NOMO-1 (cell line): Measurements from ENCODE around the gene AGBL4.
"Not testable (repeated sequence)": the region's sequence is repeated elsewhere in the genome, so short reads cannot be mapped to it uniquely, and the experiment has no call there.

Experiments
- DNase-seq, 2 experiments: peaks; one replicate each; lab custom pipeline; 2025; ENCODE audit not compliant: unreplicated experiment in 2 of 2; lab: John Stamatoyannopoulos, UW

AGBL4 gene

GRCh38 chr1:49319426-49319963 lies 704.3 kb downstream of the AGBL4 start:
- no peak for DNase-seq

GRCh38 chr1:49318218-49318617 lies 705.5 kb downstream of the AGBL4 start:
- no peak for DNase-seq

- DNase-seq, result no peak
Measured at GRCh38 chr1:49307457-49307856, 716.3 kb downstream of the AGBL4 start.

- DNase-seq, result no peak
Measured at GRCh38 chr1:49306507-49307070, 717.2 kb downstream of the AGBL4 start.

- DNase-seq, result not testable (repeated sequence)
Measured at GRCh38 chr1:49302400-49302799, 721.4 kb downstream of the AGBL4 start.

- no peak for DNase-seq
Measured at GRCh38 chr1:49298304-49298703, 725.5 kb downstream of the AGBL4 start.

- no peak for DNase-seq
Measured at GRCh38 chr1:49297783-49298182, 726.0 kb downstream of the AGBL4 start.

- DNase-seq, result no peak
Measured at GRCh38 chr1:49294539-49294938, 729.2 kb downstream of the AGBL4 start.

GRCh38 chr1:49293016-49293415 lies 730.7 kb downstream of the AGBL4 start:
- DNase-seq, result no peak

- DNase-seq, result not testable (repeated sequence)
Measured at GRCh38 chr1:49257211-49258049, 766.3 kb downstream of the AGBL4 start.

GRCh38 chr1:49252917-49253316 lies 770.8 kb downstream of the AGBL4 start:
- no peak for DNase-seq

- no peak for DNase-seq
Measured at GRCh38 chr1:49251019-49251784, 772.6 kb downstream of the AGBL4 start.

GRCh38 chr1:49240709-49241221 lies 783.0 kb downstream of the AGBL4 start:
- no peak for DNase-seq

- DNase-seq, result no peak
Measured at GRCh38 chr1:49234988-49235387, 788.8 kb downstream of the AGBL4 start.

- no peak for DNase-seq
Measured at GRCh38 chr1:49229555-49229954, 794.2 kb downstream of the AGBL4 start.

- DNase-seq, result no peak
Measured at GRCh38 chr1:49226758-49227157, 797.0 kb downstream of the AGBL4 start.

GRCh38 chr1:49225464-49225863 lies 798.3 kb downstream of the AGBL4 start:
- DNase-seq, result no peak

- no peak for DNase-seq
Measured at GRCh38 chr1:49213301-49213700, 810.5 kb downstream of the AGBL4 start.

- DNase-seq, result no peak
Measured at GRCh38 chr1:49208712-49209111, 815.0 kb downstream of the AGBL4 start.

GRCh38 chr1:49204720-49205119 lies 819.0 kb downstream of the AGBL4 start:
- no peak for DNase-seq

- no peak for DNase-seq
Measured at GRCh38 chr1:49200738-49201137, 823.0 kb downstream of the AGBL4 start.
